GM19395 (cell line): ENCODE results near the gene HACD1.
"Not testable (repeated sequence)": the region's sequence is repeated elsewhere in the genome, so short reads cannot be mapped to it uniquely, and the experiment has no call there.

Experiments used
- ATAC-seq: cut with Tn5 transposase; IDR thresholded peaks from one replicate; pipeline ENCODE4 v1.9.1; 2021; ENCODE audit warnings: mild to moderate bottlenecking, moderate library complexity; ENCODE audit not compliant: unreplicated experiment

HACD1 gene

DNA sequence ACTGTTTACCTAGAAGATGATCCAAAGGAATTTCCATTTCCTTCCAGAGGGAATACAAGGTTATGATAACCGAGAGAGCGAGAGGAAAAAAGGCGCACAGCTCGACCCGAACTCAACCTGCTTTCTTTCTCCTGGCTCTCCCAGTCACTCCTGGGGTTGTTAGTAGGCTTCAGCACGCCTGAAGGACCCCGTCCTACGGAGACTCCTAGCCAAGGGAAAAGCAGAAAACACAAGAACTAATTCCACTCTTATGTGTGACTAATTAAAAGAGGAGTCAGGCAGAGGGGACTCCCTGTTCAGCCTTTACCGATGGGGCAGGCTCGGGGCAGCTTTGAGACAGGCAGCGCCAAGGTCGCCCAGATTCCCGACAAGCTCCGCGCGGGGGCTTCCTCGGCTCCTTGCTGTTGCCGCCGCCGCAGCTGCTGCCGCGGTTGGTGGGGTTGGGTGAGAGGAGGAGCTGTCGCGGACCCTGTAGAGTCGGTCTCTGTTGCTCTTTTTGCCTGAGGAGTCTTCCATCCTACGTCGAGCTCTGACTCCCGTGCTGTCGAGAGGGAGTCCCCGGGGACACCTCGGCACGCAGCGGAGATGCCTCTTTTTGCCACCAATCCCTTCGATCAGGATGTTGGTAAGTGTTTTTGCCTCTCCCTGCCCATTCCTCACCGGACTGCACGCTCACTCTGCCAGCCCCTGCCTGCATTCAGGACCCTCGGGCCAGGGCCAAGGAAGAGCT lies 26.7 kb upstream of the HACD1 start, which contains the start of gene STAM:
Gene STAM (plus strand): TSS at position 397 of the 730 bp plus-strand sequence. CDS start 189 bp downstream, at position 586.
- ATAC-seq = peak; percentile 91

DNA sequence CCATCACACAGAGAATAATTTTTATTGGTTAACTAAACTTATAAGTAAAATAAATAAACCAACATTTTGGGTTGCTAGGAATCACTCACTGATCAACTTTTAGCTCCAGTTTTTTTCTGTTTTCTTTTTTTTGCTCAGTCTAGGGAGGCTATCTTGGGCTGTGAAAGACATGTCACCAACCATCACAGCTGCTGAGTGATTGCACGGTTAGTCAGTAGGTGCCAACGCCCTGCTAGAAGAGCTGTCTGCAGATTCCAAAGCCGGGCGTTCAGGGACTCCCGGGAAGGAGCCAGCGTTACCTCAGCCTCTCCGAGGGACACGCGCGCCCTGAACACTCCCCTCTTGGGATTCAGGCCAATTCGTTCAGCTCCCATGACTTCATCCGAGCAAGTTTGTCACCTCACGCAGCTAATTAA lies 26.2 kb upstream of the HACD1 start:
- ATAC-seq = peak; percentile 34

DNA sequence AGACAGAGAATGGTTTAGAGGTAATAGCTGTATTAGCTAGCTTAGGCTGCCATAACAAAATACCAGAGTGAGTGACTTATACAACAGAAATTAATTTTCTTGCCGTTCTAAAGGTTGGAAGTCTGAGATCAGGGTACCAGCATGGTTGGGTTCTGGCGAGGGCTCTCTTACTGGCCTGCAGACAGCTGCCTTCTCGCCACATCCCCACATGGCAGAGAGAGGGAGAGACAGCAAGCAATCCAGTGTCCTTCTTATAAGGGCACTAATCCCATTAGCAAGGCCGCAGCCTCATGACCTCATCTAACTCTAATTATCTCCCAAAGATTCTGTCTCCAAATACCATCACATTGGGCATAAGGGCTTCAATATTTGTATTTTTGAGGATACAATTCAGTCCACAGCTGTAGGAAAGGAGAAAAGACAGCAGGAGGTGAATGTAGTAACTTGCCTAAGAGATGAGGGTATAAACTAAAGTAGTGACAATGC lies 23.2 kb upstream of the HACD1 start:
- no peak for ATAC-seq

DNA sequence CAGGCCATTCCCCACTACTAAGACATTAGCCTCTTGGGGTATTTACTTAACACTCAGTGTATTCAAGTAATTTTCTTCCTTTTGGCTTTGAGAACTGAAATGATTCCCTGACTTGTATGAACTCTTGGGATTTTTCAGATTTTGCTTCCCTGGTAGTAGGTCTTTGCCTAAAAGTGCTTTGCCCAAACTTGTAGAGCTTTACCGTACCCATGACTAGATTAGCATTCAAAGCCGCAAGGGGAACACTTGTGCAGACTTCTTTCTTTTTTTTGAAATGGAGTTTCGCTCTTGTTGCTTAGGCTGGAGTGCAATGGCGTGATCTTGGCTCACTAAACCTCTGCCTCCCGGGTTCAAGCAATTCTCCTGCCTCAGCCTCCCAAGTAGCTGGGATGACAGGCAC lies 20.7 kb upstream of the HACD1 start:
- no peak for ATAC-seq

DNA sequence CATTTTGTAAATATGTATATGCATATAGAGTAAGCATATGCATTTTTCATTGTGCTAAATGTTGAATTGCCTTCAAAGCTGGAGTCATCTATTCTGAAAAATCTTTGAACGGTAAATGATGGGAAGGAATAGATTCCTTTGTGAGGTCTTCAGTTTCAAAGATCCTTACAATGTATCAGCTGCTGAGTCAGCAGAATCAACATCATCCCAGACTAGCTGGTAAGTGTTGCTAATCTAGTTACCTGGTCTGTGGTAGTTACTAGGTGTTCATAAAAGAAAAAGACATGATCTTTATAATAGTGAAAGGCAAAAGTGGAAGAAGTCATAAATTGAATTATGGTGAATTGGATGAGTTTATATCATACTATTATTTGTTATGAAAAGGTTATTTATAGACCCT lies 16.2 kb upstream of the HACD1 start:
- ATAC-seq = no peak

DNA sequence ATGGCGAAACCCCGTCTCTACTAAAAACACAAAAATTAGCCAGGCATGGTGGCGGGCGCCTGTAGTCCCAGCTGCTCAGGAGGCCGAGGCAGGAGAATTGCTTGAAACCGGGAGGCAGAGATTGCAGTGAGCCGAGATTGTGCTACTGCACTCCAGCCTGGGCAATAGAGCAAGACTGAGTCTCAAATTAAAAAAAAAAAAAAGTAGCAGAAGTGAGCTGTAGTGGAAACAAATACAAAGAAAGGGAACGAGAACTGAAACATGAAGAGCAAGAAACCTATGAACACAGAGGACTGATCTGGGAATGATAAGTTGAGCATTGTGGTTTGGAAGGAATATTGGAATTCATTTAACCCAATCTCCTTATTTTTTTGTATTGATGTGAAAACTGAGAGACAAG lies 15.4 kb upstream of the HACD1 start:
- not testable (repeated sequence) for ATAC-seq

DNA sequence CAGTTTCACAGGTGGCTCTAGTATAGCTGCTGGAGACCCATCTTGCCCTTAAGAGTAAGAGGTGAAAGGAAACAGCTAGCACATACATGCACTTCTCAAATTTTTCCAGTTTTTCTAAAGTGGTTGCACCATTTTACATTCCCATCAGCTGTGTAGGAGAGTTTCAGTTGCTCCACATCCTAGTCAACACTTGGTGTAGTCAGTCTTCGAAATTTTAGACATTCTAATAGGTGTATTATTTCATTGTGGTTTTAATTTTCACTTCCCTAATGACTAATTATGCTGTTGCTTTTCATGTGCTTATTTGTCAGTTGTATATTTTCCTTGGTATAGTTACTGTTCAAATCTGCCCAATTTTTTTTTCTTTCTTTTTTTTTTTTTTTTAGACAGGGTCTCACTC lies 9.5 kb upstream of the HACD1 start:
- no peak for ATAC-seq

DNA sequence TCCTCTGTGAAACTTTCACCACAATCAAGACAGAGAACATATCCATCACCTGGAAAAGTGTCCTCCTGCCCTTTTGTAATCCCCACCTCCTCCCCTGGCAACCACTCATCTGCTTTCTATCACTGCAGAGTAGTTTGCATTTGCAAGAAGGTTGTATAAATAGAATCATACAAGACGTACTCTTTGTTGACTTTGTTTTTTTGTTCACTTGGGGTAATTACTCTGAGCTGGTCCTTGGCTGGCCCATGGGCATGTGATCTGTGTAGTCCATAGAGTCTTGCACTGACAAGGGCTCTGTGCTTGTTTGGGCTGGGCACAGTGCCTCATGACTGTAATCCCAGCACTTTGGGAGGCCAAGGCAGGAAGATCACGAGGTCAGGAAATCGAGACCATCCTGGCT lies 7.8 kb upstream of the HACD1 start:
- ATAC-seq = no peak

DNA sequence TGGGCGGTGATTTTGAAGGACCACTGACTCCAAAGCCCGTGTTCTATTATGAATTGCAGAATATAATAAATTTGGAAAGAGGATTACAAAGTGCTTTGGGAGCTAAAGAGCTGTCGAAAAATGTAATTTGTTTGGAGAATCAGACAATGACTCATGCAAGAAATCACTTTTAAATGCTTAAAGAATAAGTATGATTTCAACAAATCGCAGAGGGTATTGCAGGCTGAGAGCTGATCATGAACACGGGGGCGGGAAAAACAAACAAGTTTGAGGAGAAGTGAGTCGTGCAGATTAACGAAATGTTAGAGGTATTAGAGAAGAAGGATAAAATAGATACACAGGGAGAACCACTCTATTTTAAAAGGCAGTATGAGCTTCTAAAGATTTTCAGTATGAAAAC lies 4.9 kb upstream of the HACD1 start:
- no peak for ATAC-seq

DNA sequence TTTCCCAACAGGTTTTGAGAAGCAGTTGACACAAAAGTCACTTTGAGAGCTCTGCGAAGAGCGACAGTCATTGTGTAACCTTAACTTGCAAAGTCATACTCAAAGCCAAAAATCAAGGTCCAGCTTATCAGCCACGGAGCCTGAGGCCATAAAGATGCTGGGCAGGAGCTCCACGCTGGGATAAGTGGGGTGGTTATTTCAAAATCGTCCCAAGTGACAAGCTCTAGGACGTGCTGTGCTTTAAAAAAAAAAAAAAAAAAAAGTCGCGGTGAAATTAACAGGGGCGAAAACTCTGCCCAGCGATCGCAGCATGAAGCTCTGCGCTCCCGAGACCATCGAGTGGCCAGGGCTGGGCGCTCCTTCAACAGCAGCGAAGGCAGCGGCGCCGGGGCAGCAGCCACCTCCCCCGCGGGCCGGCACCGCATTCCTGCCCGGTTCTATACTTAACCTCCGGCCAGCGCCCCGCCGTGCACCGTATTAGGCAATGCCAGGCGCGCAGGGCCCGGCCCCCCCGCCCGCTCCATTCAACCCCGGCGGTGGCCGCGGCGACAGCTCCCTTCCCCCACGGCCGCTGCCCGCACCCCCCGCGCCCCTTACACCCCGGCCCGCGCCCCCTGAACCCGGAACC lies 657 bp downstream of the HACD1 start:
- ATAC-seq = peak; percentile 64

DNA sequence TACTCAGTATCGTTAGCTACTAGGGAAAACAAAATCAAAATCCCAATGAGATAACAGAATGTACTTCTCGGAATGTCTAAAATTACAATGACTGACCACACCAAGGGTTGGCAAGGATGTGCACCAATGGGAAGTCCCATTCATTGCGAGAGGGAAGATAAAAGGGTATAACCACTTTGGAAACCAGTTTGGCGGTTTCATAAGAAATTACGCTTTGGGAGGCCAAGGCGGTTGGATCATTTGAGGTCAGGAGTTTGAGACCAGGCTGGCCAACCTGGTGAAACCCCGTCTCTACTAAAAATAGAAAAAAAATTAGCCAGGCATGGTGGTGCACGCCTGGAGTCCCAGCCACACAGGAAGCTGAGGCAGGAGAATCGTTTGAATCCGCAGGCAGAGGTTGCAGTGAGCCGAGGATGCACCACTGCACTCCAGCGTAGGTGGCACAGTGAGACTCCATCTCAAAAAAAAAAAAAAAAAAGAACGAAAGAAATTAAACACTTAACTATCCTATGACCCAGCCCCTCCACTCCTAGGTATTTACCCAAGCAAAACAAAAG lies 7.6 kb downstream of the HACD1 start:
- no peak for ATAC-seq

DNA sequence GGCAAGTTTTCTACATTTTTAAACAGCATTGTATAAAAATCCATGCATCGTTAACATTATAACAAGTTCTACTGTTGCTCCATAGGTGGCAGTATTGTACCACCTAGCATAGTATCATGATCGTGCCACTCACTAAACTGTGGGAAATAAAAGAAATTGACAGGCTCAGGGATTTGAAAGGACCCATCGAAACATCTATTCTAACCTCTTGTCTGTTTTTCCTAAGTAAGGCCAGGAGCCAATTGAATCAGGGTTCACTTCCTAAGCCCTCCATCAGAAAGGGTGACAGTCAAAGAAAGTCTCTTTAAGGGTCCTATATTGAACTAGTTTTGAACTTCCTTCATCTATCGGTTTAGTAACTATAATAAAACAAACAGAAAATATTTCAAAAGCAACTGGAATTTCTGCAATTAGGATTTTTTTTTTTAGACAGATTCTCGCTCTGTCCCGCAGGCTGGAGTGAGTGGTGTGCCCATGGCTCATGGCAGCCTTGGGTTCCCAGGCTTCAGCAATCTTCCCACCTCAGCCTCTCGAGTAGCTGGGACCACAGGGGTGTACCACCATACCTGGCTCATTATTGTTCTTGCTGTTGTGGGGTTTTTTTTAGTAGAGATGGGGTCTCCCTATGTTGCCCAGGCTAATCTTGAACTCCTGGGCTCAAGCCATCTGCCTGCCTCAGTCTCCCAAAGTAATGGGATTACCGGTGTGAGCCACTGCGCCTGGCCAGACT lies 9.4 kb downstream of the HACD1 start:
- no peak for ATAC-seq

DNA sequence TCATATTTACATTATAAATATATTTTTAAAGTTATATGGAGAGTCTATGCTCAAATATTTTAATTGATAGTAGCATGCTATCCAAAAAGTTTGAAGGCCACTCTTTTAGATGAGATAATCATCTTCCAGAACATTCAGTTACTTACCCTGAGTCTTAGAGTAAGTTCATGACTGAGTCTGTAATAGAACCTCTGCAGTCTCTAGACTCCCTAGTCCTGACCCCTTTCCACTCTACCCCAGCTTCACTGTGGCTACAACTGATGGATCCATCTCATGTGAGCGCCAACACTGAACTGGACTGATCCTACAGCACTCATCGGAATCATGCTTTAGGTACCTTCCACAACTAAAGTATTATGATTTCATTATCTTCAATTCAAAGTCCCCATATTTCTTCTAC lies 10.1 kb downstream of the HACD1 start:
- no peak for ATAC-seq

DNA sequence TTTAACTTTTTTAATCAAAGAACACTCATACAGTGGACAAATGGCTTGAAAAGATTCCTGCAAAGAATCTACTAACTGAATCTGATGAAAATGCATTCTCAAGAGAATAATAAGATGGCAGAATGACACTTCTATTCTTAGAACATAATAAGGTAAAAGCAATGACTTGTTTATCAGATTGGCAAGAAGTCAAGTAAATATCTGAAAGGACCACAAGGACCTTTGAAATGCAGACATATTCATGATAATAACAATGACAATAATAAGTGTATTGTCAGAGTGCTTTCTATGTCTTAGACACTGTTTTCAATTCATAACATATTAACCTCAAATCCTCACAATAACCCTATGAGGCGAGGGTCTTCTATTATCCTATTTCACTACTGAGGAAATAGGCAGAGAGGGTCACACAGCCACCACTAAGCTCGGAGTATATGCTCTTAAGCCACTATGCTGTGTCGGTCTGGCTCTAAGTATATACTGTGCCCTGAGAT lies 10.6 kb downstream of the HACD1 start:
- ATAC-seq = no peak

DNA sequence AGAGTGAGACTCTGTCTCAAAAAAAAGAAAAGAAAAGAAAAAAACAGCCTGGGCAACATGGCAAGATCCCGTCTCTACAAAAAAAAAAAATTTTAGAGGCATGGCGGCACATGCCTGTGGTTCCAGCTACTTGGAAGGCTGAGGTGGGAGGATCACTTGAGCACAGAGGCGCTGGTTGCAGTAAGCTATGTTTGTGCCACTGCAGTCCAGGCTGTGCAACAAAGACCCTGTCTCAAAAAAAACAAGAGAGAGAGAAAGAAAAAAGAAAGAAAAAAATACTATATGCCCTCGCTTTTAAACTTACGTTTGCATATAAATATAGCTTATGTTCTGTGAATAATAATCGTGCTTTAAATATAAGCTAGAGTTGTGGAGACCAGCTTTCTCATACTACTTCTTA lies 11.2 kb downstream of the HACD1 start:
- ATAC-seq = no peak

DNA sequence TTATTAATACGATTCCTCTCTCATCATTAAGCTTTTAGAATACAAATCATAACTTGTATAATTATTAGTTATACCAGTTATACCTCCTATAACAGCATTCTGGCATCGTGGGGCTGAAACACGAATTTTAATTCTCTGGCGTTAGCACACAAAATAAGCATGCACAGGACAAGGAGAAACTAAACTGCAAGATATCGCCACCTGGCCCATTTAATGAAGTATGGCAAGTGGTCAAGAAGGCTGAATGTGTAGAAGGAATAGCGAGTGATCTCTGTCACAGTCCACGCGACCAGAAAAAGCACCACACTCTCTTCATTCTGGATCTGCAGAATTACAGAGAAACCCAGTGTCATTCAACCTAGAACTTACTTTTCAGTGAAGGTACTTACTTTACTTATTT lies 18.1 kb downstream of the HACD1 start:
- no peak for ATAC-seq

DNA sequence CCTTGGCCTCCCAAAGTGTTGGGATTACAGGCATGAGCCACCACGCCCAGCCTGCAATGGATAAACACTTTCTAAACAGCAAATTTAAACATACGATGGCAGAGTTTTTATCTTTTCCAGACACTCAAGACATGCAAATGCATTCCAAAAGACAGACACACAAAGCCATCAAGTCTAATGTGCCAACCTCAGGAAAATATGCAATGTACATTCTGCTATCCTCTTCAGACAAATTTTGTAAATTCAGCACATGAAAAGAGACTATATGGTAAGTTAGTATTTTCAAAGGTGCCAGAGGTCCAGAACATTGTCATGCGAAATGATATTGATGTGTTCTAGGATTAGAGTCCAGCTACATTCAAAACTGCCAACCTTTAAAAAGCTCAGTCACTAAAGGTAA lies 19.8 kb downstream of the HACD1 start:
- no peak for ATAC-seq

DNA sequence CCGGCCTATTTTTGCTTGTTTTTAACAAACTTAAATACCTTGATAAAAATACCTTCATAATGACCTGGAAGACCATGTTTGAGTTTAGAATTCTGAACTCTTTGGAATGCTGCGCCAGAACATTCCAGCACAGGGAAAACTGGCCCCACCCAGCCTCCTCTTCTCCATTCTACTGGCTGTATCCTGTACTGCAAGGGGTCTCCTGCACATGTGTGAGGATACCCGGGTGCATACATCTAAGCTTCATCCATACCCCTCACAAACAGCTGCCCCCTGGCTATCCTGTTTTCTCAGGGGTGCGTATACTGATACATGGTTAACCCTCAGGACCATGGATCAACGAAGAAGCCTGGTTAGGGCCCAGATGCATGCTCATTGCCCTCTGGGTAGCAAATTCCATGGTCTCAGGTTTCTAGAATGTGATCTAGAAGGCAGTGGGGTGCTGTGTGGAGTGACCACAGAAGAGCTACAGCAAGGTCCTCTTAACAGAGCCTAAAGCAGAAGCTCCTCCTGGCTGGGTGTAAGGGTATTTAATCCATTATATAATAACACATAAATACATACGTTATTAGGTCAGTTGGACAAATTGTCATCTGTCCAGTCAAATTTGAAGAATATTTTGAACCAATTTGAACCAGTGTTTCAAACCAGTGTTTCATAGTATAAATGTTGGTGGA lies 26.1 kb downstream of the HACD1 start:
- no peak for ATAC-seq

DNA sequence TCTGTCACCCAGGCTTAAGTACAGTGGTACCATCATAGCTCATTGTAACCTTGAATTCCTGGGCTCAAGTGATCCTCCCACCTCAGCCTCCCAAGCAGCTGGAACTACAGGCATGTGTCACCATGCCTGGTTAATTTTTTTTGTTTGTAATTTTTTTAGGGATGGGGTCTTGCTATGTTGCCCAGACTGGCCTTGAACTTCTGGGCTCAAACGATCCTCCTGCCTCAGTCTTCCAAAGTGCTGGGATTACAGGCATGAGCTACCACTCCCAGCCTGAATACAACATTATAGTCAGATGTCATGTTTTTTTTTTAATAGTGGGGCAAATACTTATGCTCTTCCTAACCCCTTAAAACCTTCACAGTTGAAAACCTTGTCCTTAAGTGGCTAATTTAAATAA lies 27.9 kb downstream of the HACD1 start:
- ATAC-seq = not testable (repeated sequence)

DNA sequence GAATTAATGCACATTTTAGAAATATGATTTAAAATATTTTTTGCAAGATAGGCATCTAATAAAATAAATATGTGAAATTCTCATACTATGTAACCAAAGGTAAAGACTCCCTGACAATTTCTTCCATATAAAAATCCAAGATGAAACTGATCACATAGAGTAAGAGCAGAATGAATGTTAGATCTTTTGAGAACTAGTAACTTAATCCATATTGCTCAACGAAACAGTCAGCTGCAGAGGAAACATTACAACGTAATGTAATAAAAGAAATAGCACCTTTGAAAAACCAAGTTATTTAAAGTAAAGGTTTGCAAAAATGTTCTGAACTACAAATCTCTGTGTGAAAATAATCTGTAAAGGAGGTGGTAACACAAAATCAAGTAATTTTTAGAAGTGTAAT lies 28.8 kb downstream of the HACD1 start:
- ATAC-seq = no peak

DNA sequence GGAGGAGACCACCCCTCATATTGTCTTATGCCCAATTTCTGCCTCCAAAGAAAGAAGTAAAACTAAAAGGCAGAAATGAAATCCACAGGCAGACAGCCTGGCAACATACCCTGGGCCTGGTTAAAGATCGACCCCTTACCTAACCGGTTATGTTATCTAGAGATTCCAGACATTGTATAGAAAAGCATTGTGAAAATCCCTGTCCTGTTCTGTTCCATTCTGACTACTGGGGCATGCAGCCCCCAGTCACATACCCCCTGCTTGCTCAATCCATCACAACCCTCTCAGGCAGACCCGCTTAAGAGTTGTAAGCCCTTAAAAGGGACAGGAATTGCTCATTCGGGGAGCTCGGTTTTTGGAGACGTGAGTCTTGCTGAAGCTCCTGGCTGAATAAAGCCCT lies 29.9 kb downstream of the HACD1 start:
- not testable (repeated sequence) for ATAC-seq
